ENCODE data around the gene KRTAP6-3. TPM values are rescaled to one million over a fixed set of nuclear protein-coding genes. Genes with fewer than 3 reads are reported as not detected.

KRTAP6-3 gene
- total and polyA plus RNA-seq, 2 donors (not counting 3 experiments of a cell fraction or from before 2014, with no cell fraction given), result not detected

DNA sequence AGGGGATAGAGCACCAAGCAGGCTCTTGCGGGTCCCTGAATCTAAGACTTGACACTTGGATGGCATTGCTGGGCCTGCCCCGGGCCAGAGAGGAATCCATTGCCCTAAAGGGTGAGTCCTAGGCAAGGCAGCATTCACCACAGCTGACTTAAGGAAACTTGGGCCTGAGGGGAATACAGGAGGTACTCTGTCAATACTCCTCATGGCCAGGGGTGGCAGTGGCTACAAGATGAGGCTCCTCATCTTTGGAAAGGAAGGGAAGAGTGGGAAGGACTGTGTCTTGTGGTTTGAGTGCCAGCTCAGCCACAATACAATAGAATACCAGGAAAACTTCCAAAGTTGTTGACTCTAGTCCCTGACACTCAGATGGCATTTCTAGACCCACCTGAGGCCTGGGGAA lies 13.7 kb downstream of the KRTAP6-3 start:
- Histone ChIP-seq H3K27ac (ENCODE audit: insufficient read depth, low read depth, low read length) (no peak overlapping the region), H3K36me3 (ENCODE audit: control insufficient read depth in 2 of 2, extremely low read depth in 1 of 2, insufficient read depth in 2 of 2, low read length in 2 of 2) (no peaks in the 10 kb centered on the region), H3K9ac (replicated peaks; ENCODE audit: extremely low read depth, insufficient read depth, low read length) (no peak overlapping the region), H3K27me3 (ENCODE audit: control insufficient read depth in 2 of 2, insufficient read depth in 2 of 2, low read length in 2 of 2) (no peaks in the 10 kb centered on the region), H3K4me3 (replicated peaks in 1 of 3; ENCODE audit: insufficient read depth in 1 of 3, low read depth in 1 of 3, low read length in 3 of 3) (no peak overlapping the region), H3K9me3 (replicated peaks; ENCODE audit: control insufficient read depth, insufficient read depth, low read length) (peaks cover 2% of the 10 kb centered on the region), H4K20me1 (replicated peaks; ENCODE audit: control insufficient read depth, extremely low read depth, insufficient read depth, low read length) (no peaks in the 10 kb centered on the region), H3K79me2 (ENCODE audit: control insufficient read depth, insufficient read depth, low read length) (no peaks in the 10 kb centered on the region), H3K9me1 (replicated peaks; ENCODE audit: control insufficient read depth, extremely low read depth, insufficient read depth, low read length) (no peaks in the 10 kb centered on the region), H3K4me2 (ENCODE audit: insufficient read depth, low read length) (no peak overlapping the region), H2AFZ (ENCODE audit: low read depth, low read length) (no peak overlapping the region), H3K4me1 (ENCODE audit: control insufficient read depth, extremely low read depth, insufficient read depth, low read length) (no peaks in the 10 kb centered on the region)
- ChIA-PET POLR2A (no interaction called here), CTCF (no interaction called here)
- FAIRE-seq, result no peak
- dilution Hi-C loops (cut with MboI; ENCODE audit: extremely low pct_ligation_motif_present, low sequenced_read_pairs) (no loop called here), intact Hi-C loops (cut with micrococcal nuclease) (no loop called here)
- no peak for DNase-seq (ENCODE audit: low read depth, low spot score)
- no TSS peak for BruUV-seq (replicated peaks)
- TF ChIP-seq MYC (IDR thresholded peaks at IDR 0.05; ENCODE audit: low read depth, low read length) (no peak), JUN (IDR thresholded peaks at IDR 0.05; ENCODE audit: borderline replicate concordance, insufficient read depth, insufficient read length, low read depth) (no peak), GATA2 (IDR thresholded peaks at IDR 0.05; ENCODE audit: insufficient read depth, insufficient read length, low read depth, low read length) (no peak), FOS (IDR thresholded peaks at IDR 0.05; ENCODE audit: borderline replicate concordance, insufficient read depth, low read length) (no peak), POLR2A (IDR thresholded peaks at IDR 0.05; ENCODE audit: low read depth, low read length) (no peak), EZH2 (IDR thresholded peaks at IDR 0.05; ENCODE audit: borderline replicate concordance, low read depth, low read length, severe bottlenecking) (no peak), POLR2AphosphoS5 (IDR thresholded peaks at IDR 0.05; ENCODE audit: insufficient read depth, low read depth, low read length) (no peak)
- TF ChIP-seq, protein P1, sequence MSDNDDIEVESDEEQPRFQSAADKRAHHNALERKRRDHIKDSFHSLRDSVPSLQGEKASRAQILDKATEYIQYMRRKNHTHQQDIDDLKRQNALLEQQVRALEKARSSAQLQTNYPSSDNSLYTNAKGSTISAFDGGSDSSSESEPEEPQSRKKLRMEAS (IDR thresholded peaks at IDR 0.05; ENCODE audit: insufficient read depth, insufficient read length), result no peak
- TF ChIP-seq, protein P2, sequence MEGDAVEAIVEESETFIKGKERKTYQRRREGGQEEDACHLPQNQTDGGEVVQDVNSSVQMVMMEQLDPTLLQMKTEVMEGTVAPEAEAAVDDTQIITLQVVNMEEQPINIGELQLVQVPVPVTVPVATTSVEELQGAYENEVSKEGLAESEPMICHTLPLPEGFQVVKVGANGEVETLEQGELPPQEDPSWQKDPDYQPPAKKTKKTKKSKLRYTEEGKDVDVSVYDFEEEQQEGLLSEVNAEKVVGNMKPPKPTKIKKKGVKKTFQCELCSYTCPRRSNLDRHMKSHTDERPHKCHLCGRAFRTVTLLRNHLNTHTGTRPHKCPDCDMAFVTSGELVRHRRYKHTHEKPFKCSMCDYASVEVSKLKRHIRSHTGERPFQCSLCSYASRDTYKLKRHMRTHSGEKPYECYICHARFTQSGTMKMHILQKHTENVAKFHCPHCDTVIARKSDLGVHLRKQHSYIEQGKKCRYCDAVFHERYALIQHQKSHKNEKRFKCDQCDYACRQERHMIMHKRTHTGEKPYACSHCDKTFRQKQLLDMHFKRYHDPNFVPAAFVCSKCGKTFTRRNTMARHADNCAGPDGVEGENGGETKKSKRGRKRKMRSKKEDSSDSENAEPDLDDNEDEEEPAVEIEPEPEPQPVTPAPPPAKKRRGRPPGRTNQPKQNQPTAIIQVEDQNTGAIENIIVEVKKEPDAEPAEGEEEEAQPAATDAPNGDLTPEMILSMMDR (IDR thresholded peaks at IDR 0.05; ENCODE audit: extremely low read depth in 1 of 2, insufficient read depth in 1 of 2, low read depth in 1 of 2, low read length in 2 of 2), result no peak

Measured in endothelial cell of umbilical vein (primary cell).